Right kidney (tissue), 9 donors: Measurements from ENCODE around the gene STK24.
"Not testable (repeated sequence)": the region's sequence is repeated elsewhere in the genome, so short reads cannot be mapped to it uniquely, and the experiment has no call there.

Experiments
- DNase-seq: peaks from one replicate; pipeline ENCODE4 v3.0.0-alpha.2; 2016
- long read RNA-seq, 8 donors: transcript quantifications; one replicate each; lab custom pipeline, GENCODE V29; 2026

The STK24 gene
- long read RNA-seq, donor 1, full-length matches to known transcripts: 17 of 17 reads
- long read RNA-seq, donor 1, partial matches to known transcripts: 0 of 17 reads
- long read RNA-seq, donor 1, other reads (novel, unspliced or antisense): 0 of 17 reads
- long read RNA-seq, donor 2, full-length matches to known transcripts: 23 of 23 reads
- long read RNA-seq, donor 2, partial matches to known transcripts: 0 of 23 reads
- long read RNA-seq, donor 2, other reads (novel, unspliced or antisense): 0 of 23 reads
- long read RNA-seq, donor 3, full-length matches to known transcripts: 22 of 22 reads
- long read RNA-seq, donor 3, partial matches to known transcripts: 0 of 22 reads
- long read RNA-seq, donor 3, other reads (novel, unspliced or antisense): 0 of 22 reads
- long read RNA-seq, donor 4, full-length matches to known transcripts: 29 of 36 reads
- long read RNA-seq, donor 4, partial matches to known transcripts: 7 of 36 reads
- long read RNA-seq, donor 4, other reads (novel, unspliced or antisense): 0 of 36 reads
- long read RNA-seq, donor 5, full-length matches to known transcripts: 29 of 29 reads
- long read RNA-seq, donor 5, partial matches to known transcripts: 0 of 29 reads
- long read RNA-seq, donor 5, other reads (novel, unspliced or antisense): 0 of 29 reads
- long read RNA-seq, donor 6, full-length matches to known transcripts: 21 of 34 reads
- long read RNA-seq, donor 6, partial matches to known transcripts: 13 of 34 reads
- long read RNA-seq, donor 6, other reads (novel, unspliced or antisense): 0 of 34 reads
- long read RNA-seq, donor 7, full-length matches to known transcripts: 35 of 59 reads
- long read RNA-seq, donor 7, partial matches to known transcripts: 24 of 59 reads
- long read RNA-seq, donor 7, other reads (novel, unspliced or antisense): 0 of 59 reads
- long read RNA-seq, donor 8, full-length matches to known transcripts: 28 of 28 reads
- long read RNA-seq, donor 8, partial matches to known transcripts: 0 of 28 reads
- long read RNA-seq, donor 8, other reads (novel, unspliced or antisense): 0 of 28 reads

GRCh38 chr13:98576963-98577835 is at the start of gene STK24:
STK24 (minus strand) TSS chr13:98577107; CDS start chr13:98576786, 321 bp downstream.
- DNase-seq: peak; percentile 94

GRCh38 chr13:98626298-98626935 is 49.5 kb upstream of the STK24 start:
- no peak for DNase-seq

- not testable (repeated sequence) for DNase-seq
Measured at GRCh38 chr13:98624589-98624988, 47.7 kb upstream of the STK24 start.

- DNase-seq: no peak
Measured at GRCh38 chr13:98622931-98623331, 46.0 kb upstream of the STK24 start.

GRCh38 chr13:98619556-98619955 is 42.6 kb upstream of the STK24 start:
- no peak for DNase-seq

GRCh38 chr13:98615595-98615994 is 38.7 kb upstream of the STK24 start:
- DNase-seq: not testable (repeated sequence)

- DNase-seq: no peak
Measured at GRCh38 chr13:98613591-98613990, 36.7 kb upstream of the STK24 start.

GRCh38 chr13:98609756-98610155 is 32.8 kb upstream of the STK24 start:
- DNase-seq: no peak

- DNase-seq: no peak
Measured at GRCh38 chr13:98606296-98606695, 29.4 kb upstream of the STK24 start.

- no peak for DNase-seq
Measured at GRCh38 chr13:98599502-98600328, 22.8 kb upstream of the STK24 start.

- no peak for DNase-seq
Measured at GRCh38 chr13:98598043-98598442, 21.1 kb upstream of the STK24 start.

GRCh38 chr13:98595134-98595533 is 18.2 kb upstream of the STK24 start:
- DNase-seq: no peak

- no peak for DNase-seq
Measured at GRCh38 chr13:98592362-98592732, 15.4 kb upstream of the STK24 start.

- no peak for DNase-seq
Measured at GRCh38 chr13:98591721-98592361, 14.9 kb upstream of the STK24 start.

- DNase-seq: not testable (repeated sequence)
Measured at GRCh38 chr13:98590471-98590870, 13.6 kb upstream of the STK24 start.

- DNase-seq: not testable (repeated sequence)
Measured at GRCh38 chr13:98589516-98589915, 12.6 kb upstream of the STK24 start.

- DNase-seq: no peak
Measured at GRCh38 chr13:98586400-98587345, 9.8 kb upstream of the STK24 start.

- no peak for DNase-seq
Measured at GRCh38 chr13:98585946-98586345, 9.0 kb upstream of the STK24 start.

GRCh38 chr13:98585398-98585754 is 8.5 kb upstream of the STK24 start:
- no peak for DNase-seq
